ENCODE results near the gene PAH.
A peak's percentile ranks its signal among the peaks of the same experiment; 100 is the strongest.

The PAH gene

GRCh38 chr12:102814691-102815367, 102.2 kb downstream of the PAH start:
- DNase-seq: no peak

GRCh38 chr12:102812344-102812743, 104.7 kb downstream of the PAH start:
- DNase-seq: no peak

GRCh38 chr12:102811110-102811737, 105.8 kb downstream of the PAH start:
- peak; percentile 22 for DNase-seq

- DNase-seq: no peak
These were observed 108.6 kb downstream of the PAH start for GRCh38 chr12:102808412-102808811.

- DNase-seq: no peak
These were observed 110.5 kb downstream of the PAH start for GRCh38 chr12:102806592-102806991.

GRCh38 chr12:102806110-102806509, 110.9 kb downstream of the PAH start:
- DNase-seq: no peak

GRCh38 chr12:102800565-102800964, 116.5 kb downstream of the PAH start:
- no peak for DNase-seq

- DNase-seq: no peak
These were observed 117.8 kb downstream of the PAH start for GRCh38 chr12:102799229-102799628.

GRCh38 chr12:102797528-102797927, 119.5 kb downstream of the PAH start:
- DNase-seq: no peak

- no peak for DNase-seq
These were observed 123.1 kb downstream of the PAH start for GRCh38 chr12:102793921-102794320.

All from stimulated activated CD4-positive, alpha-beta T cell treated with anti-CD3 and anti-CD28 coated beads, Interleukin-15, amount 100 ng/mL, for 24 hours (primary cell).